ENCODE data around the gene CBARP.
A peak's percentile ranks its signal among the peaks of the same experiment; 100 is the strongest.

DNA sequence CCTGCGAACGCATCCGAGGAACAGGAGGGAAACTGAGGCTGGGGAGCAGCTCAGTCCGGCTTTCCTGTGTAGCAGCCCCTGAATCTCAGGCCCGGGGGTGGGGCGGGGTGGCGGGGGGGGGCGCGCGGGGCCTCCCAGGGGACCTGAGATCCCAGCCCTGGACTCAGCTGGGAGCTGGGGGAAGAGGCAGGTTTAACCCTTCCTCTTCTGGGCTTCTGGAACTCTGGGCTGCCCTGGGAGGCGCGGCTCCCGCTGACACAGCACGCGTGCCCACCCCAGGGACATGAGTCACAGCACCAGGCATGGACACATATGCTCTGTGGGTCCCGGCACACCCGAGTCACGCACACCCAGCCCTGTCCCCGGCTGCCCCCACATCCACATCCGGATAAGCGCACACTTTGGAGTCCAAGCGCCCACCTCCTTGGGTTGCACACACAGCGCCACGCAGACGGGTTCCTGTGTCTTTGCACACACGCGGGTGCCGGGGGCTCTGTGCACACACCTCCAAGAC, 27.9 kb upstream of the CBARP start:
- TF ChIP-seq CTCF (IDR thresholded peaks at IDR 0.05) (no peak), POLR2A (IDR thresholded peaks at IDR 0.05) (no peak), POLR2AphosphoS5 (IDR thresholded peaks at IDR 0.05) (peak; percentile 35 to 58)

All from upper lobe of left lung (tissue), 4 donors.